H9 (cell line): ENCODE results near the gene DBN1. TPM values are rescaled to one million over a fixed set of nuclear protein-coding genes. Genes with fewer than 3 reads are reported as not detected.

Experiments used
- DNase-seq: peaks from one replicate; pipeline ENCODE4 v3.0.0-alpha.2; 2017
- H2AFZ ChIP-seq: one replicate; pipeline ENCODE4 v1.6.1; 2013; ENCODE audit warnings: mild to moderate bottlenecking, low read length, control low read depth, moderate library complexity
- H2AK5ac ChIP-seq: 2 replicates; pipeline ENCODE4 v1.6.1; 2013; ENCODE audit warnings: low read length, control low read depth, mixed read lengths; ENCODE audit not compliant: insufficient read length
- H2BK120ac ChIP-seq: one replicate; pipeline ENCODE4 v1.6.1; 2013; ENCODE audit warnings: low read depth, mild to moderate bottlenecking, low read length, control low read depth, inconsistent platforms; ENCODE audit not compliant: poor library complexity, severe bottlenecking
- H2BK12ac ChIP-seq: 2 replicates; pipeline ENCODE4 v1.6.1; 2013; ENCODE audit warnings: low read length, control low read depth, mixed read lengths, low read depth; ENCODE audit not compliant: insufficient read length
- H2BK15ac ChIP-seq: 2 replicates; pipeline ENCODE4 v1.6.1; 2013; ENCODE audit warnings: low read depth, low read length, control low read depth
- H2BK20ac ChIP-seq: one replicate; pipeline ENCODE4 v1.6.1; 2013; ENCODE audit warnings: low read depth, mild to moderate bottlenecking, low read length, control low read depth, inconsistent platforms; ENCODE audit not compliant: poor library complexity, severe bottlenecking
- H2BK5ac ChIP-seq: 2 replicates; pipeline ENCODE4 v1.6.1; 2013; ENCODE audit warnings: low read length, control low read depth, mixed read lengths; ENCODE audit not compliant: insufficient read length
- H3K14ac ChIP-seq: 2 replicates; pipeline ENCODE4 v1.6.1; 2013; ENCODE audit warnings: low read length, control low read depth; ENCODE audit not compliant: insufficient read depth
- H3K18ac ChIP-seq: 2 replicates; pipeline ENCODE4 v1.6.1; 2013; ENCODE audit warnings: low read depth, mild to moderate bottlenecking, mixed read lengths, low read length, control low read depth; ENCODE audit not compliant: insufficient read length
- H3K23ac ChIP-seq: 2 replicates; pipeline ENCODE4 v1.6.1; 2013; ENCODE audit warnings: low read length, control low read depth, mixed read lengths, low read depth; ENCODE audit not compliant: insufficient read length
- H3K23me2 ChIP-seq: 2 replicates; pipeline ENCODE4 v1.6.1; 2013; ENCODE audit warnings: low read depth, mild to moderate bottlenecking, mixed read lengths, low read length, control low read depth; ENCODE audit not compliant: insufficient read length, poor library complexity, severe bottlenecking
- H3K27ac ChIP-seq: 2 replicates; pipeline ENCODE4 v1.5.1; 2013; ENCODE audit warnings: low read length, control low read depth, mixed read lengths, low read depth; ENCODE audit not compliant: insufficient read length
- H3K27me3 ChIP-seq: 2 replicates; pipeline ENCODE4 v1.6.1; 2013; ENCODE audit warnings: low read length, control low read depth, inconsistent platforms; ENCODE audit not compliant: insufficient read depth
- H3K4ac ChIP-seq: 2 replicates; pipeline ENCODE4 v1.6.1; 2013; ENCODE audit warnings: low read depth, mild to moderate bottlenecking, control low read depth, inconsistent platforms, low read length, moderate library complexity
- H3K4me1 ChIP-seq: 2 replicates; pipeline ENCODE4 v1.6.1; 2013; ENCODE audit warnings: low read length, control low read depth, inconsistent platforms; ENCODE audit not compliant: insufficient read depth
- H3K4me2 ChIP-seq: 2 replicates; pipeline ENCODE4 v1.6.1; 2013; ENCODE audit warnings: low read length, control low read depth, mixed read lengths; ENCODE audit not compliant: insufficient read length, insufficient read depth
- H3K56ac ChIP-seq: 2 replicates; pipeline ENCODE4 v1.6.1; 2013; ENCODE audit warnings: low read depth, mild to moderate bottlenecking, mixed read lengths, low read length, control low read depth; ENCODE audit not compliant: insufficient read length
- H3K79me1 ChIP-seq: 2 replicates; pipeline ENCODE4 v1.6.1; 2013; ENCODE audit warnings: low read depth, mild to moderate bottlenecking, moderate library complexity, low read length, control low read depth, inconsistent platforms; ENCODE audit not compliant: insufficient read depth, poor library complexity, severe bottlenecking
- H3K79me2 ChIP-seq: 2 replicates; pipeline ENCODE4 v1.6.1; 2013; ENCODE audit warnings: low read length, control low read depth, inconsistent platforms; ENCODE audit not compliant: insufficient read depth
- H3K9ac ChIP-seq: 2 replicates; pipeline ENCODE4 v1.6.1; 2013; ENCODE audit warnings: low read length, control low read depth, mixed read lengths; ENCODE audit not compliant: insufficient read length; ENCODE audit errors: extremely low read depth
- H3K9me3 ChIP-seq: one replicate; pipeline ENCODE4 v1.6.1; 2013; ENCODE audit warnings: low read depth, low read length, inconsistent platforms; ENCODE audit not compliant: control insufficient read depth
- H3T11ph ChIP-seq: one replicate; pipeline ENCODE4 v1.6.1; 2013; ENCODE audit warnings: mild to moderate bottlenecking, low read length, control low read depth, inconsistent platforms
- H4K20me1 ChIP-seq: one replicate; pipeline ENCODE4 v1.6.1; 2013; ENCODE audit not compliant: control insufficient read depth, insufficient read length, insufficient read depth
- H4K5ac ChIP-seq: 2 replicates; pipeline ENCODE4 v1.6.1; 2013; ENCODE audit warnings: low read depth, mild to moderate bottlenecking, mixed read lengths, low read length, control low read depth; ENCODE audit not compliant: insufficient read length
- H4K8ac ChIP-seq: replicated peaks from 2 replicates; pipeline ENCODE4 v1.6.1; 2013; ENCODE audit warnings: low read length, control low read depth, mixed read lengths, low read depth; ENCODE audit not compliant: insufficient read length
- H4K91ac ChIP-seq: 2 replicates; pipeline ENCODE4 v1.6.1; 2013; ENCODE audit warnings: low read depth, mild to moderate bottlenecking, moderate library complexity, mixed read lengths, low read length, control low read depth; ENCODE audit not compliant: insufficient read length
- H3K27ac Mint-ChIP-seq, 3 experiments: 2 replicates in 2 of 3; 3 replicates in 1 of 3; pipeline ENCODE4 v1.8.0; 2020 to 2021; ENCODE audit warnings: mixed read lengths in 3 of 3, mild to moderate bottlenecking in 1 of 3, moderate library complexity in 1 of 3
- H3K27me3 Mint-ChIP-seq: 2 replicates; pipeline ENCODE4 v1.8.0; 2021; ENCODE audit warnings: low read depth, mild to moderate bottlenecking, moderate library complexity, mixed read lengths
- H3K36me3 Mint-ChIP-seq, 3 experiments: 2 replicates in 2 of 3; 3 replicates in 1 of 3; pipeline ENCODE4 v1.8.0; 2020 to 2021; ENCODE audit warnings: low read depth in 3 of 3, mixed read lengths in 3 of 3; ENCODE audit not compliant: insufficient read depth in 1 of 3
- H3K4me1 Mint-ChIP-seq, 2 experiments: 2 replicates each; pipeline ENCODE4 v1.8.0; 2020; ENCODE audit warnings: mixed read lengths in 2 of 2
- H3K4me3 Mint-ChIP-seq, 2 experiments: 2 replicates in 1 of 2; 3 replicates in 1 of 2; pipeline ENCODE4 v1.8.0; 2020 to 2021; ENCODE audit warnings: mild to moderate bottlenecking in 2 of 2, mixed read lengths in 2 of 2, moderate library complexity in 1 of 2
- H3K9me3 Mint-ChIP-seq, 2 experiments: 2 replicates in 1 of 2; 3 replicates in 1 of 2; pipeline ENCODE4 v1.8.0; 2020; ENCODE audit warnings: mild to moderate bottlenecking in 2 of 2, mixed read lengths in 2 of 2, moderate library complexity in 1 of 2
- CTCF ChIP-seq: fragments of 200-600 bp; sonication (generic); conservative IDR thresholded peaks from 3 replicates; pipeline ENCODE4 v1.8.0; 2021; ENCODE audit warnings: antibody characterized with exemption, mild to moderate bottlenecking
- WGBS: extraction: QIAGEN DNeasy Blood & Tissue Kit; methylation state at CpG from one replicate; pipeline ENCODE4 v1.1.7; 2013; ENCODE audit warnings: missing lambda C conversion rate, low lambda C conversion rate, mixed read lengths; ENCODE audit not compliant: insufficient read length; ENCODE audit errors: extremely low coverage; 5-methylcytosine and 5-hydroxymethylcytosine counted together
- total RNA-seq: library from RNA; stranded (reverse); gene quantifications from 2 replicates; pipeline ENCODE4 v1.2.1, GENCODE V29; 2021

The DBN1 gene
- total RNA-seq, 1 experiment from 2014 or later = 340 TPM

GRCh38 chr5:177491429-177491945 is 18.1 kb upstream of the DBN1 start:
- H3K23ac ChIP-seq = no peak overlapping the region
- H2AFZ ChIP-seq = no peak overlapping the region
- H3K4me1 ChIP-seq = peaks cover 5% of the 10 kb centered on the region; the same call in 1 of the 2 replicates
- H2BK20ac ChIP-seq = no peak overlapping the region
- no peak overlapping the region for H3K4me3 Mint-ChIP-seq
- no peaks in the 10 kb centered on the region for H3K27me3 Mint-ChIP-seq
- H2AK5ac ChIP-seq = no peak overlapping the region
- no peak overlapping the region for H3K18ac ChIP-seq
- peaks cover 40 to 68% (median 64%) of the 10 kb centered on the region in 3 experiments for H3K36me3 Mint-ChIP-seq
- peaks cover 4% of the 10 kb centered on the region for H3K23me2 ChIP-seq
- peak; percentile 100; the same call in 2 of the 3 replicates for TF ChIP-seq CTCF
- no peaks in the 10 kb centered on the region for H3K79me1 ChIP-seq
- no peak overlapping the region for H2BK15ac ChIP-seq
- H3K14ac ChIP-seq = no peak overlapping the region
- H4K91ac ChIP-seq = no peak overlapping the region
- H4K5ac ChIP-seq = no peak overlapping the region
- no peak overlapping the region for H3K4ac ChIP-seq
- H2BK5ac ChIP-seq = no peak overlapping the region
- DNase-seq = peak; percentile 92
- H3K9ac ChIP-seq = no peak overlapping the region
- no peaks in the 10 kb centered on the region; a peak in 1 of 5 replicates for H3K9me3 Mint-ChIP-seq
- no peak overlapping the region for H3K4me2 ChIP-seq
- H3K27me3 ChIP-seq = no peaks in the 10 kb centered on the region
- H3K9me3 ChIP-seq = no peaks in the 10 kb centered on the region
- H3K4me1 Mint-ChIP-seq = peaks cover 20 to 43% of the 10 kb centered on the region in 2 experiments
- H2BK120ac ChIP-seq = no peak overlapping the region
- H4K8ac ChIP-seq = no peak overlapping the region
- H3K79me2 ChIP-seq = no peaks in the 10 kb centered on the region
- H2BK12ac ChIP-seq = no peak overlapping the region
- no peak overlapping the region for H3T11ph ChIP-seq
- H3K27ac Mint-ChIP-seq = peak overlapping the region in 2 of 3 experiments; percentile 58 to 87; a peak in 2 of 7 replicates
- H4K20me1 ChIP-seq = no peaks in the 10 kb centered on the region
- H3K27ac ChIP-seq = no peak overlapping the region
- no CpG with 5 or more reads among the region's 43 CpGs for WGBS
- no peak overlapping the region for H3K56ac ChIP-seq
